Bronchial epithelial cell (primary cell): Measurements from ENCODE around the gene ATP2C1. TPM values are rescaled to one million over a fixed set of nuclear protein-coding genes. Genes with fewer than 3 reads are reported as not detected.
"Not testable (repeated sequence)": the region's sequence is repeated elsewhere in the genome, so short reads cannot be mapped to it uniquely, and the experiment has no call there.

Experiments
- DNase-seq: peaks from one replicate; pipeline ENCODE4 v3.0.0-alpha.2; 2010; ENCODE audit warnings: low read depth
- FAIRE-seq: peaks from 2 replicates; lab custom pipeline; 2011; peaks lifted over from hg19 to GRCh38; lab: Jason Lieb, UNC
- H3K27me3 ChIP-seq: 2 replicates; pipeline ENCODE4 v1.5.1; 2011; ENCODE audit warnings: low read length; ENCODE audit not compliant: control insufficient read depth, insufficient read depth
- H3K36me3 ChIP-seq: 2 replicates; pipeline ENCODE4 v1.5.1; 2011; ENCODE audit warnings: low read length; ENCODE audit not compliant: control insufficient read depth, insufficient read depth
- H3K4me3 ChIP-seq: 2 replicates; pipeline ENCODE4 v1.5.1; 2011; ENCODE audit warnings: mild to moderate bottlenecking, low read depth, low read length, control low read depth
- CTCF ChIP-seq: IDR thresholded peaks from 2 replicates; pipeline ENCODE4 v1.5.1; 2011; ENCODE audit warnings: mild to moderate bottlenecking, moderate library complexity, low read length, control low read depth, inconsistent platforms; ENCODE audit not compliant: insufficient read depth, severe bottlenecking
- total RNA-seq: library from RNA; depleted of rRNA; stranded (reverse); fragments of >200 nt; gene quantifications from 2 replicates; pipeline ENCODE4 v1.2.1, GENCODE V29; 2014

Gene ATP2C1
- total RNA-seq, 1 donor from 2014 or later: 96.9 TPM

GRCh38 chr3:131036986-131037385 lies 143.1 kb downstream of the ATP2C1 start:
- H3K27me3 ChIP-seq: no peaks in the 10 kb centered on the region
- DNase-seq (no peak), FAIRE-seq (no peak)
- H3K4me3 ChIP-seq: no peak overlapping the region
- H3K36me3 ChIP-seq: no peaks in the 10 kb centered on the region
- no peak for TF ChIP-seq CTCF

DNA sequence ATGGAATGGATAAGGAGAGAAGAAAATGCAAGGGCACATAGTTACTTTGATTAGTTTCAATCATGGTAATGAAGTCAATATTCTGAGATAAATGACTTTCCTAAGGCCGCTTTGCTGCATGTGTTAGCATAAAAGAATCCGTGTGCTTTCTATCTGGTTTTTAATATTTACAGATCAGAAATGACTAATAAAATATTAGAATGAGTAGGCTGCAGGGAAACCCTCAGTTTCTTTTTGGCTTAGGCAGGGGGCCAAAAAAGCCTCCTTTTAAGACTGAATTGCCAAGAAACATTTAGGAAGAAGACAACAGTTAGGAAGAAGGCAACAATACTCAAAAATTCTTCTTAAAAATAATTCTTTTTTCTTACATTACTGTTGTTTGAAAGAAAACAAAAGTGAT lies 144.4 kb downstream of the ATP2C1 start:
- Histone ChIP-seq H3K27me3 (no peaks in the 10 kb centered on the region), H3K36me3 (no peaks in the 10 kb centered on the region)
- FAIRE-seq: no peak

GRCh38 chr3:131042271-131042985 lies 148.5 kb downstream of the ATP2C1 start:
- DNase-seq, H3K4me3 ChIP-seq, H3K27me3 ChIP-seq, H3K36me3 ChIP-seq, FAIRE-seq: not testable (repeated sequence)

More for the DNA sequence above, 144.4 kb downstream of the ATP2C1 start:
- TF ChIP-seq CTCF: no peak
- no peak for DNase-seq
- H3K4me3 ChIP-seq: no peak overlapping the region

- no peak for TF ChIP-seq CTCF
- Histone ChIP-seq H3K27me3 (no peaks in the 10 kb centered on the region), H3K36me3 (no peaks in the 10 kb centered on the region), H3K4me3 (no peak overlapping the region)
- no peak for DNase-seq
- FAIRE-seq: no peak
Measured at GRCh38 chr3:131047582-131047981, 153.7 kb downstream of the ATP2C1 start.

DNA sequence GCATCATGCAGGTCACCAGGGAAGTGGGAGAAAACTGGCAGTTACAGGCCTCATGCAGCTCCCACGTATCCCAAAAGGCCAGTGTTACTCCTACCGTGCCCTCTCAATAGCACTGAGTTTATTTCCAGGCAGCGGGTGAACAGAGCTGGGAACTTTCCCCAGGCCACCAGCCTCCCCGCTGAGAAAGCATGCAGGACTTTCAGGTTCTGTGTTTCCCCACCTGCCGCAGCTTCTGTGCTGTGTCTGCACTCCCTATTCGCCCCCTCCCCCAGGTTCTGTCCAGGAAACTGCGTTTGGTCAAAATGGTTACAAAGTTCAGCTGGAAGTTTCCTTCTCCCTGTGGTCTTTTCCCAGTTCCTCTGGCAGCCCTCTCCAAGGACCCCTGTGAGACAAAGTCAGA lies 154.1 kb downstream of the ATP2C1 start:
- FAIRE-seq: no peak
- H3K36me3 ChIP-seq: no peaks in the 10 kb centered on the region

DNA sequence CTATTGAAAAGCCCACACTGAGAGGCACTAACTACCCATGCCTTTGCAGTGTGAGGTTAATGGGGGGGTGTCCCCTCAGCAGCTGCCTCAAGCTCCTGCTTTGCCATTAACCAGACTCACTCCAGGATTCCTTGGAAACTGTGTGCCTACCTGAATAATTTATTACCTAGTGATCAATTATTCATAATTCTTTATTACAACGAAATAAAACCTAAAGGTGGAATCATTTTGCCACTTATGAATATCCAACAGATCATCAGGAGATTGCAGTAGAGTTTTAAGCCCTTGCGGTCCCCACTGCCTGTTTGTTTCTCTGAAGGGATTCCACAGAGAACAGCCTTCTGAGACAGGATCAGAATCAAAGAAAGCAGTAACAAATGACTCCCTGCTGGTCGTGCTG lies 156.1 kb downstream of the ATP2C1 start:
- TF ChIP-seq CTCF: no peak
- FAIRE-seq: no peak

More for the DNA sequence above, 154.1 kb downstream of the ATP2C1 start:
- Histone ChIP-seq H3K27me3 (no peaks in the 10 kb centered on the region), H3K4me3 (no peak overlapping the region)
- no peak for TF ChIP-seq CTCF
- DNase-seq: no peak

More for the DNA sequence above, 156.1 kb downstream of the ATP2C1 start:
- no peaks in the 10 kb centered on the region for H3K36me3 ChIP-seq
- H3K27me3 ChIP-seq: no peaks in the 10 kb centered on the region
- H3K4me3 ChIP-seq: no peak overlapping the region
- no peak for DNase-seq
